ENCODE results near the gene POLR2J2.
"Not testable (repeated sequence)": the region's sequence is repeated elsewhere in the genome, so short reads cannot be mapped to it uniquely, and the experiment has no call there.

Gene POLR2J2

GRCh38 chr7:102673447-102674067 is 2.1 kb upstream of the POLR2J2 start:
- not testable (repeated sequence) for DNase-seq (ENCODE audit: extremely low read depth in 1 of 2, low read depth in 1 of 2)

GRCh38 chr7:102671956-102672307 is 469 bp upstream of the POLR2J2 start:
- not testable (repeated sequence) for DNase-seq (ENCODE audit: extremely low read depth in 1 of 2, low read depth in 1 of 2)

DNA sequence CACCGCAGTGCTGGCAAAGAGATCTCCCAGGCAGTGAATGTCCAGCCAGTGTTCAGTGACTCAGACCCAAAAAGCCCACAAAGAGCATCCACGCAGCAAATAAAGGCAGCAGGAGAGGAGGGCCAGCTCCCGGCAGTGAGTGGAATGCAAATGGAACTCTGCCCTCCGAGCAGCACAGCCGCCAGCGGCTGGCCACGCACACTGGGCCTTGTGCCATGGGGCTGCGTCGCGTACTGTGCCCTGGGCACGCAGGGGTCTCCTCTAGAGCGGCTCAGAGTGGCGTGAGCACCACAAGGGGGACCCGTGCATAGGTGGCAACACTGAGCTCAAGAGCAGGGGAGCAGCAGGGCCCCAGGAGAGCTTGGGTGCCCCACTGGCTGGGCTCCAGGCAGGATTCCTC is 3.9 kb downstream of the POLR2J2 start:
- not testable (repeated sequence) for DNase-seq (ENCODE audit: extremely low read depth in 1 of 2, low read depth in 1 of 2)

GRCh38 chr7:102666850-102667249 is 4.6 kb downstream of the POLR2J2 start:
- not testable (repeated sequence) for DNase-seq (ENCODE audit: extremely low read depth in 1 of 2, low read depth in 1 of 2)

DNA sequence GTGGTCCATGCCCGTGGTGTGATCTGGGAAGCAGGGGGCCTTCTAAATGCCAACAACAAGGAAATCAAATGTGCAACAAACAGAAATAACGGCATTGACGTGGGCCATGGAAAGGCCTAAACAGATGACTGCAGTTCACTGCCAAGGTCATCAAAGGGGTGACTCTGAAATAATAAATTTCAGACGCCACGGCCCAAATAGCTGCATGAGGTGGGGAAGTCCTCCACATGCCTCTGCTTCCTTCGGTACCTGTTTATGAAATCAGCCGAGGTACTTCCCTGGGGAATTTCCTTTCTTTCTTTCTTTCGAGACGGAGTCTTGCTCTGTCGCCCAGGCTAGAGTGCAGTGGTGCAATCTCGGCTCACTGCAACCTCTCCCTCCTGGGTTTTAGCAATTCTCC is 6.7 kb downstream of the POLR2J2 start:
- not testable (repeated sequence) for DNase-seq (ENCODE audit: extremely low read depth in 1 of 2, low read depth in 1 of 2)

DNA sequence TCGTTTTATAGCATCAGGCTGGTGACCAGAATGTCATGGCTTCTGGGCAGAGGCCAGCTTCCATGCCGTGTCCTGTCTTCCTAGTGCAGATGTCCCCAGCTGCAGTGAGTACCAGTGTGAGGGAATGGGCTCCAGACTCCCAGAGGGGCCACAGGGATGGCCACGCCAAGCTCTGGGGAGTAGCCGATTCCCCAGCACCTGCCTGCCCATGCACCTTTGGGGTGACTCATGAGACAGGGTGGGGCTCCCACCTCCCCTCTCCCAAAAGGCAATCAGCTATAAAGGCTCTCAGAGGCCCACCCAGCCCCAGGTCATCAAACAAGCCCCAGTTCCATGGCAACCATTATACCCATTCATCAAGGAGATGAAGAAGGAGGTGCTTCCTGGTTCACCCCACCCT is 21.5 kb downstream of the POLR2J2 start, which contains the start of gene SPDYE2B:
Gene SPDYE2B, plus strand, starts transcription at position 396 of the 400 bp plus-strand sequence. CDS start 2,030 bp downstream, outside the sequence.
- DNase-seq (ENCODE audit: extremely low read depth in 1 of 2, low read depth in 1 of 2), result not testable (repeated sequence)

DNA sequence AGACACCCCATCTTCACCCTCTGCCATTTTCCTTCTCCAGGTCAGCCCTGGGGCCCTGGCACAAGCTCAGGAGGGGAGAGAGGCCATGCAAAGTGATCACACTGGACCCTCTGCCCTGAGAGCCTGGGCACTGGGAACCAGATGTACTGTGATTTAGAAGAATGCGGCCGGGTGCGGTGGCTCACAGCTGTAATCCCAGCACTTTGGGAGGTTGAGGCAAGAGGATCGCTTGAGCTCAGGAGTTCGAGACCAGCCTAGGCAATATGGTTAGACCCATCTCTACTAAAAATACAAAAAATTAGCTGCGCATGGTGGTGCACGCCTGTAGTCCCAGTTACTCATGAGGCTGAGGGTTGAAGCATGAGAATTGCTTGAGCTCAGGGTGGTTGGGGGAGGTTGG is 23.6 kb downstream of the POLR2J2 start:
- DNase-seq (ENCODE audit: extremely low read depth in 1 of 2, low read depth in 1 of 2), result not testable (repeated sequence)

DNA sequence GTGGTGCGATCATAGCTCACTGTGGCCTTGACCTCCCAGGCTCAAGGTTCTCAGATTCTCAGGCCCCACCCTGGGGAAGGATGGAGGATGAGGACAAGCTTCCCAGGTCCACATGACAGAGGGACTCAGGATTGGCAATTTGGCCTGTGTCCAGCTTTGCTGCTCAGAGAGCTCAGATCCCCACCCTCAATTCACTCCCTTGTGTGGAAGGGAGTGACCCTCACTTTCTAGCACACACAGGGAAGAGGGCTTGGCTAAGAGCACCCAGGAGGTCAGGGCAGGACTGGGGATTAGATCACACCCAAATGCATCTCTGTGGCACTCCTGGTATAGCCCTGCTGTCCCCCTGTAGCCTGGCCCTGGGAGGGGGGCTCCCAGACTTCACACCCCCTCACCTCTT is 28.1 kb downstream of the POLR2J2 start:
- not testable (repeated sequence) for DNase-seq (ENCODE audit: extremely low read depth in 1 of 2, low read depth in 1 of 2)

DNA sequence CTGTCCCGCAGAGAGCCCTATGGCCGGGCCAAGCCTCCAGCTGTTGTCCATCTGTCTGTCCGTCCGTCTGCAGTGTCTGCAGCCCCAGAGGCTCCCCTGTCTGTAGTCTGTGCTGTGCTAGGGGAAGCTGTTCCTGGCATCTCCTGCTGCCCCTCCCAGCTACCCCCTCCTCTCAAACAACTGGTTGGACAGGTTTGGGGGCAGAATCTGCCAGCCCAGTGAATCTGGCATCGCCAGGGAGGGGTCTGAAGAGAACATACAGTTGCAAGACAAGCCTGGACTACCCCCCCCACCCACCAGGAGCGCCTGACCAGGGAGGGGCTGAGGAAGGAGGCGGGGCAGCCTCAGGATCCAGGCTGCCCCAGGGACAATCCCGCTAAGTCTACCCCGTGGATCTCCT is 28.8 kb downstream of the POLR2J2 start, which contains the start of gene UPK3BL1:
Gene UPK3BL1, minus strand, starts transcription at position 101 of the 400 bp plus-strand sequence. Its CDS starts 50 bp downstream, at position 51.
- DNase-seq (ENCODE audit: extremely low read depth in 1 of 2, low read depth in 1 of 2), result not testable (repeated sequence)

DNA sequence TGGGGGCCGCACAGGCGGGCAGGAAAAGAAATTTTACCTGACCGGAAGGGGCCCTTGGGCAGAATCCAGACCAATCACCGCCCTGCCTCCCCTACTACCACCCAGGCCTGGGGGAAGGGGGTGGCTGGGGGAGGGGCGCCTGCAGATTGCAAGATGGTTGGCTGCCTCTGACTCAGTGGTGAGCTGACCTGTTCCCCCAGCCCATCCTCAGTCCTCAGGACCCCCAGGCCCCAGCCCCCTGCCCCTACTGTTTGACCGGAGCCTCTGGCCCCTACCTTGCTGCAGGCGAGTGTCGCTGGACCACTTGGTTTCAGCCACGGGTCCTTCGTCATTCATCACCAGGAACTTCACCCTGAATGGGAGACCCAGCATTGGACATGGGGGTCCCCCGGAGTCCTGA is 32.6 kb downstream of the POLR2J2 start:
- DNase-seq (ENCODE audit: extremely low read depth in 1 of 2, low read depth in 1 of 2), result not testable (repeated sequence)

GRCh38 chr7:102636956-102637355 is 34.5 kb downstream of the POLR2J2 start:
- DNase-seq (ENCODE audit: extremely low read depth in 1 of 2, low read depth in 1 of 2), result not testable (repeated sequence)

GRCh38 chr7:102635354-102635753 is 36.1 kb downstream of the POLR2J2 start:
- DNase-seq (ENCODE audit: extremely low read depth in 1 of 2, low read depth in 1 of 2), result not testable (repeated sequence)

GRCh38 chr7:102634299-102634698 is 37.2 kb downstream of the POLR2J2 start:
- DNase-seq (ENCODE audit: extremely low read depth in 1 of 2, low read depth in 1 of 2), result not testable (repeated sequence)

GRCh38 chr7:102630622-102631021 is 40.8 kb downstream of the POLR2J2 start:
- DNase-seq (ENCODE audit: extremely low read depth in 1 of 2, low read depth in 1 of 2), result not testable (repeated sequence)

DNA sequence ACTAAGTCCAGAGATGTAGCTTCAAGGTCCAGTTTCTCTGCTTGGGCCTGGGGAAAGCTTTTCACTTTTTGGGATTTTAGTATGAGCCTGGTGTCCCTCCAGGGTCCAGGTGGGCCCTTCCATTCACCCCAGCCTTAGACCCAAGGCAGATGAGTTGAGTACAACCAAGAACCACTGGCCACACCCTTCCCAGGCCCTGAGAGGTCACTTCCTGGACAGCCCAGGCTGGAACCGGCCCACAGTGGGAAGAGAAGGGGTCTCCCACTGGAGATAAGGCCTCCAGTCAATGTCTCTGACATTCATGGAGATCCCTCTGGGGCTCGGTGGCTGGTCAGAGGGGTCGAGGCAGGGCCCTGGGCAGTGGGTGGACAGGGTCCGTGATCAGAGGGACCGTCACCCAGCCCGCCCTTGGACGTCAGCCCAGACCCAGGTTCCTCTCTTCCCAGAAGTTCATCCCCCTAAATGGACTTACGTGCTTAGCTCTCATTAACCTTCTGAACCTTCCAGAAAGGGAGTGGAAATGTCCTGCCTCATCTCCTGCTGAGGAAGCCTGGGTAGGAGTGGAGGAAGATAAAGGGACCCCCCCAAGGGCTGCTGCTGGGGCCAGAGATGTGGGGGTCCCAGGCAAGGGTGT is 44.1 kb downstream of the POLR2J2 start:
- not testable (repeated sequence) for DNase-seq (ENCODE audit: extremely low read depth in 1 of 2, low read depth in 1 of 2)

DNA sequence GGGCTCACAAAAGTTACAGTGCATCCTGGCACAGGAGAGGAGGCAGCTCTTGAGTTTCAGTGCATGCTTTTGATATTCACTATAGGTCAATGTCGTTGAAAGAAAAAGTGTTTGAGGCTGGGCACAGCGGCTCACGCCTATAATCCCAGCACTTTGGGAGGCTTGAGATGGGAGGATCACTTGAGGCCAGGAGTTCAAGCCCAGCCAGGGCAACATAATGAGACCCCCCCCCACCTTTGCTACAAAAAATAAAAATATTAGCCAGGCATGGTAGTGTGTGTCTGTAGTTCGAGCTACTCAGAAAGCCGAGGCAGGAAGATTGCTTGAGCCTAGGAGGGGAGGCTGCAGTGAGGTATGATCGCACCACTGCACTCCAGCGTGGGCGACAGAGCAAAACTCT is 53.3 kb downstream of the POLR2J2 start:
- DNase-seq (ENCODE audit: extremely low read depth in 1 of 2, low read depth in 1 of 2), result not testable (repeated sequence)

DNA sequence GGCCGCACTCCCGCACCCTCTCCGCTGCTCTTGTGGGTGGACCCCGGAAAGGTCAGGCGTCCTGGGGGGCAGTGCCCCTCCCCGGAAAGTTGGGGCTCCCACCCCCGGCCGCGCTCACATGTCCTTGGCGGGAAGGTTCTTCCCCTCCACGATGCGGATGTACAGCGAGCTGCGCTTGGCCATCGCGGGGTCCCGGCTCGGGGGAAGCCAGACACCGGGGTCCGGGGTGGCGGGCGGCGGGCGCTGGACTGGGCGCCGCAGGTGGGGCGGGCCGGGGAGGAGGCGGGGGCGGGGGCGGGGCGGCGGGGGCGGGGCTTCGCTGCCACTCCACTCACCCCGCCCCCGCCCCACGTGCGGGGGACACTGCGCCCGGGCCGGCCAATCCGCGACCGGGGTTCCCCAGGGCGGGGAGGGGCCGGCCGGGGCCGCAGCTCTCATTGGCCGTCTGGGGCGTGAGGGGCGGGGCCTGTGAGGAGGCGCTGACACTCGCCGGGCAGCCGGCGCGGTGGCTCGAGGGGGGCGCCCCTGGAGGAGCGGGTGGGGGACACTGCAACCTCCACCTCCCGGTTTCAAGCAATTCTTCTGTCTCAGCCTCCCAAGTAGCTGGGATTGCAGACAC is 54.8 kb downstream of the POLR2J2 start, which contains the start of gene RASA4:
Gene RASA4, minus strand, starts transcription at position 250 of the 619 bp plus-strand sequence. Its CDS starts 67 bp downstream, at position 183.
- not testable (repeated sequence) for DNase-seq (ENCODE audit: extremely low read depth in 1 of 2, low read depth in 1 of 2)
